Retina (tissue), 1 donor: ENCODE measurements around the gene CNIH4.
"Not testable (repeated sequence)": the region's sequence is repeated elsewhere in the genome, so short reads cannot be mapped to it uniquely, and the experiment has no call there.

Experiments used
- DNase-seq: peaks from one replicate; pipeline ENCODE4 v3.0.0-alpha.2; 2016

The CNIH4 gene

DNA sequence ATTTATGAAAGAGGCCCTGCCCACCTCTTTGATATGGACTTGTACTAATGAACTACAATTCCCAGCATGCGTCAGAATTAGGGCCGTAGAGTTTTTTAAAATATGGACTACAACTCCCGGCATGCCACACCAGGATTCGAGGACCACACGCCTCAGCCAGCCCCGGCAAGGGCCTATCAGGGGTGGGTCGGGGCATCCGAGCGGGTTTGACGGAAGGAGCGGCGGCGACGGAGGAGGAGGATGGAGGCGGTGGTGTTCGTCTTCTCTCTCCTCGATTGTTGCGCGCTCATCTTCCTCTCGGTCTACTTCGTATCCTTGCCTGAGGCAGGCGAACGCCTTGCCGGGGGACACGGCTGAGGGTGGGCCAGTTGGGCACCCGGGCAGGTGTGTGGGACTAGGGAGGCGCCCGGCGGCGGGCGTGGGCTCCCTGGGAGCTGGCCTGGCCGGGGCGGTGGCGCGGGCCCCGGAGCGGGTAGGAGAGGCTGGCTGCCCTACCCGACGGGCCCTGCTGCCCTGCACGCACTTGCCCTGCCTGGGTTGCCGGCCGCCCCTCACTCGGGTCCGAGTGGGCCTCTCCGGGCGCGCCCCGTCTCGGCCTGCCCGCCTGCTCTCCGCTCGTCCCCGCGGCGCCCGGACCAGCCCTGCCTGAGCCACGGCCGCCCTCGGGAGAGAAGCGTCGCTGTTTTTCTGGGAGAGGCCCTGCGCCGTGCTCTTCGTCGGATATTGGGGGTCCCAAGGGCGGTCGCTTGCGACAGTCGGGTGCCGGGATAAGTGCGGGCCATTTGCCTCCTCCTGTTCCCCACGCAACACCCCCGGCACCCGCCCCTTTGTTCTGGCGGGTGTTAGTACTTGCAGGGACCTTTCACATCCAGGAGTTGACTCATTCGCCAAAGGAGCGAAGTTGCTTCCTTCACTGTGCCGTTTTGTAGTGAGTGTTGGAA is at the start of gene CNIH4:
CNIH4 (plus strand) TSS at position 195 of the 941 bp plus-strand sequence; CDS start at position 241, 46 bp downstream.
- peak; percentile 95 for DNase-seq

DNA sequence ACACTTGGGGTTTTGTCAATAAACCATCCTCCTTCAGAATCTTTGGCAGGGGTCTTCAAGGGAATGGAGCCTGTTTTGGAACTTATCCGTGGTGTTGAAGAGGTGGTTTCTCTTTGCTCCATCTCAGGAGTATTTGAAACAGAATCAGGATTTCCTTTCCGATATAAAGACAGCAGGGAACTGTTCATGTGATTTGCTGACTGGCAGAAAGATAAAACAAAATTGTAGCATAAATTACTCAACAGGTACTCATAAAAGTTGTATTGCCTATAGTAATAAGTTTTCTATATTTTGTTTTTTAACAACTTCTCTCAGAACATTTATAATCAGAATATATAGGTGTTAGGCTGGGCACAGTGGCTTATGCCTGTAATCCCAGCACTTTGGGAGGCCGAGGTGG is 48.6 kb upstream of the CNIH4 start:
- no peak for DNase-seq

DNA sequence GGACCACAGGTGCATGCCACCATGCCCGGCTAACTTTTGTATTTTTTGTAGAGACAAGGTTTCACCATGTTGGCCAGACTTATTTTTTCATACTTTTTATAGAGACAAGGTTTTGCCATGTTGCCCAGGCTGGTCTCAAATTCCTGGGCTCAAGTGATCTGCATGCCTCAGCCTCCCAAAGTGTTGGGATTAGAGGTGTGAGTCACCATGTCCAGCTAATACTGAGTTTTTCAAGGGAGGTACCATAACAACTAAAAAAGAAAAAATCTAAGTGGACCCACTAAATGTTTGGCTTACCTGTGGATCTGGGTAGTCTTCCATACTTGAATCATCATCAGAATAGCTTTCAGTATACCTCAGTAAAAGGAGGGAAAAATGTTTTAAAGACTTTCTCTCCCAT is 45.2 kb upstream of the CNIH4 start:
- not testable (repeated sequence) for DNase-seq

DNA sequence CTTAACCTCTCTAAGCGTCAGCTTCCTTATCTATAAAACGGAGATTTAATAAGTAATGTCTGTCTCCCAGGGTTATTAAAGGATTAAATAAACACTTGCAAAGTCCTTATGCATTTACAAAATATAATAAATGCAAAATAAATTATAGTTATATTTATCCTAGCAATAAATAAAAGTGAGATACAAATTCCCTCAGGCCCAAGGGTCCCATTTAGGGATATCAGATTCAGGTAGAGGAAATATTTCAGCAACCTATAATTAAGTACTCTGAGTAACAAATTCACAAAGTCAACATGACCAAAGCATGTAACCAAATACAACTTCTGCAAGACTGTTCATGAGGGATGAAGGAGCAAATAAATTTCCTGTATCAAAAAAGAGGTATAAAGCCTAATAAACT is 44.7 kb upstream of the CNIH4 start:
- DNase-seq, result no peak

DNA sequence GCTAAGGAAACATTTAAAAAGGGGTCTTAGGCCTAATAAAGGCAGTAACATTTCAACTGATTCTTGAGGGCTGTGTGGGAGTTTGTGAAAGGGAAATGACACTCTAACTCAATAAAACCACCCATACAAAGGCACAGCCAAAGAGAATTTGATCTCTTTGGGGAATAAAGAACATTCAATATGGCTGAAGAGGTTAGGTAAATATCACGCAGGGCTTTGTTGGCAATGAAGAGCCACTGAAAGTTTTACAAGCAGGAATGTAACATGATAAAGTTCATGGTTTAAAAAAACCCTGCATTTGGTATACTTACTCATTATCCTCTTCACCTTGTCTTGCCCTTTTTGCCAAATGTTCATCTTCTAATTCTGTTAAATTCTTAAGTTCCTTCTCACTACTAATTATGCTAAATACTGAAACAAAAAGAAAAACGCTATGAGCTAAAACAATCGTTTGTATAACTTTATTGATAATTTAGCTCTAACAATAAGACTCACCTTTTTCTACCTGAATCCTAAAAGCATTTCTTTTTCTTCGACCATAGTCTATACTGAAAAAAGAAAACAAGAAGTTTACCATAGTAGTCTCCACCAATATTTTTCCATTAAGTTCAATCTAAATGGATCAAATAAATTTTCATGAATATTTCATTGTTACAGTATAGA is 39.2 kb upstream of the CNIH4 start:
- no peak for DNase-seq

DNA sequence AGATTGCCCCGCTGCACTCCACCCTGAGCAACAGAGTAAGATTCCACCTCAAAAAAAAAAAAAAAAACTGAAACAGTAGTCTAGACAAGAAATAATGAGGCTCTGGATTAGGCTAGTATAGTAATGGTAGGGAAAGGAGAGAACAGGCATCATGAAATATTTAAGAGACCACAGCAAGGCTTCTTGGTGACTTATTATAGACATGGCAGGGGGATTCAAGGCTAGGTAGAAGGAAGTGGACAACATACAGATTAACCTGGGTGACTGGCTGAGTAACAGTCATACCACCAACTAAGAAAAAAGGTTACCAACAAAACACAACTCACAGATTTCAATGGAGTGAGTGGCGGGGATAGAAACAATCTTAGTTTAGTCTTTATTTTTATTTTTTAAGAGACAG is 35.0 kb upstream of the CNIH4 start:
- DNase-seq, result no peak

DNA sequence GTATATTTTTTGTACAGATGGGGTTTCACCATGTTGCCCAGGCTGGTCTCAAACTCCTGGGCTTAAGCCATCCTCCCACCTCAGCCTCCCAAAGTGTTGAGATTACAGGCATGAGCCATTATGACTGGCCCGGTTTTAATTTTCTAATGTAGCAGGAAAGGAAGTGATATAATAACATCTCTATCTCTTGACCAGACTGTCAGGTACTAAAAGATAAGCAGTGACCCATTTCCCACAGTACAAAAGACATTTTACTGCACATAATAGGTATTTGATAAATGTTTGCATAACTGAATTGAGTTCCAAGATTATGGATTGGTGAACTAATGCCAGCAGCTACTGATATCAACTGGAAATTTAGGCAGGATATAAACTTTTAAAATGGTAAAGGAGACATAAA is 30.7 kb upstream of the CNIH4 start:
- DNase-seq, result no peak

DNA sequence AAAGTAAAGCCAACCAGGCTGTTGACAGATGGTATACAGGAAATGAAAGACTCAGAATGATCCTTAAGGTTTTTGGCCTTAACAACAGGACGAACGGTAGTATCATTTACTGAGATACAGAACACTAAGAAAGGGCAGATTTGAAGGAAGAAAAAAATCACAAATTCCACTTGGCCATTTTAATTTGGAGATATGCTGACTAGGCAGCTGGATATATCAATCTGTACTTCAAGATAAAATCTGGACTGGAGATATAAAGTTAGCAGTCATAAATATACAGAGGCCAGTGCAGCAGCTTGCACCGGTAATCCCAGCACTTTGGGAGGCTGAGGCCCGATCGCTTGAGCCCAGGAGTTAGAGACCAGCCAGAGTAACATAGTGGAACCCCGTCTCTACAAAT is 28.0 kb upstream of the CNIH4 start:
- DNase-seq, result no peak

DNA sequence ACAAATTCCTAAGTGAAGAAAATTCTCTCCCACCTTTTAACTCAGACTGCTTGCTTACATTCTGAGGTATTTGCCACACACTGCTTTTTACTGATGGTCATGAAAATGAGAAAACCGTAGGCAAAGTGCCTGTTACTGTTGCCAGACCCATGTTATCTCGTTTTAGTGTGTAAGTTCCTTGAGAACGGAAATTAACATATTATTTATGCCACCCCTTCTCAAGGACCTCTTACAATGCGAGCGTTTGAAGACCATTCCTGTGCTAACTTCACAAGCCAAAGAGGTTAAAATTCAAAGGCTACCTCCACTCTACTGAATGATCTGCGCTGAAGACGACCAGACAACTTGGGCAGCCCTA is 27.2 kb upstream of the CNIH4 start:
- no peak for DNase-seq

DNA sequence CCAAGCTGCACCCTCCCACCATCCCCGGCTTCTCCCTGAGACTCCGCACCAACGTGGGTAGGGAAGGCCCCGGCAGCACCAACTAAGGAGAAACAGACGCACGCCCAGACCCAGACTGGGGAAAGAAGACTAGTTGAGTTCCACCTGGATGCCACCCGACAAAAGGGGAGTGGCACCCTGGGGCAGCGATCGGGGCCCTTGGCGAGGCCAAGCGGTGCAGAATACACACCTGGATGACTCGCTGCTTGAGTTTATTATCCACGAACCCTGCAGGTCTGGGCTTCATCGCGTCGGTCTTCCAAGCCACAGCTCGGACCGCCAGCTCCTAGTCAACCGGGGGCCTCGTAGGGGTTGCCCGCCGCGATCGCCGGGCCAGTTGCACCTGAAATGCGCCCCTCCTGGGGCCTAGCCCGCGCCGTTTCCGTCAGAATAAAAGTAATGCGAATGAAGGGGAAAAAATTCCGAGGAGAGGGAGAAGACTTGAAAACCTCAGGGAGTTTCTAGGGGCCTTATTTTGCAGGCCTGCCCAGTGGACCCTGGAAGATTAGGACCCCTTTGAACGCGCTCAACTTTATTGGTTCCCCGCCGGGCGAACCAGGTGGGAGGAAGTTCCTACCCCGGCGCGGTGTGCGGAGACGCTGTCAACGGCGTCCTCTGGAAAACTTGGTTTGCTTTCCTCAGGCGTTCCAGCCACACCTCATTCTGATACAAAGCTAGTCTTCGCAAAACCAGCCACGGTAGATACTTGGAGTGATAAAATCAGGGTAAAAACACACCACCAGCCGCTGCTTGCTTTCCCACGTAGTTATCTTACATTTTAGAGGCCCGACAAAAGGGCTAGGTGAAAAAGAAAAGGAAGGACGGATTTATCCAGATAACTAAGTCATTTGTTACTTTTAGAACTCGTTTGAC is 26.6 kb upstream of the CNIH4 start, which contains the start of gene NVL:
NVL (minus strand) TSS at position 331 of the 912 bp plus-strand sequence; CDS start at position 286, 45 bp downstream.
- peak; percentile 99 for DNase-seq

DNA sequence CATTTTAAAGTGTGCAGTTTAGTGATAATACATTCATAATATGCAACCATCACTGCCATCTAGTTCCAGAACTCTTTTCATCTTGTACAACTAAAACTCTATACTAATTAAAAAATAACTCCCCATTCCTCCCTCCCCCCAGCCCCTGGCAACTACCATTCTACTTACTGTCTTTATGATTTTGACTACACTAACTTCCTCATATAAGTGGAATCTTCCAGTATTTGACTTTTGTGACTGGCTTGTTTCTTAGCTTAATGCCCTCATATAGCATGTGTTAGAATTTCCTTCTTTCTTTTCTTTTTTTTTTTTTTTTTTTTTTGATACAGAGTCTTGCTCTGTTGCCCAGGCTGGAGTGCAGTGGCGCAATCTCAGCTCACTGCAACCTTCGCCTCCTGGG is 25.4 kb upstream of the CNIH4 start:
- DNase-seq, result no peak

DNA sequence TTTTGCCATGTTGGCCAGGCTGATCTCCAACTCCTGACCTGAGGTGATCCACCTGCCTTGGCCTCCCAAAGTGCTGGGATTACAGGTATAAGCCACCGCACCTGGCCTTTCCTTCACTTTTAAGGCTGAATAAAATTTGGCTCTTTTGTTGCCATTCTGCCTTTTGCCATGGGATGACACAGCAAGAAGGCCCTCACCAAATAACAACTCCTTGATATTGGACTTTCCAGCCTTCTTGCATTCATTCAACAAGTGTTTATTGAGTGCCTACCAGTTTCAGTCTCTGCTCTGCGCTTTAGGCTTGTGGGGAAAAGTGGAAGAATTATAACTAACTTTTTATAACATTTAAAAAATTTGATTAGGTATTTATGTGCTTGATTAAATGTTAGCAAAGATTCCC is 24.9 kb upstream of the CNIH4 start:
- DNase-seq, result no peak

DNA sequence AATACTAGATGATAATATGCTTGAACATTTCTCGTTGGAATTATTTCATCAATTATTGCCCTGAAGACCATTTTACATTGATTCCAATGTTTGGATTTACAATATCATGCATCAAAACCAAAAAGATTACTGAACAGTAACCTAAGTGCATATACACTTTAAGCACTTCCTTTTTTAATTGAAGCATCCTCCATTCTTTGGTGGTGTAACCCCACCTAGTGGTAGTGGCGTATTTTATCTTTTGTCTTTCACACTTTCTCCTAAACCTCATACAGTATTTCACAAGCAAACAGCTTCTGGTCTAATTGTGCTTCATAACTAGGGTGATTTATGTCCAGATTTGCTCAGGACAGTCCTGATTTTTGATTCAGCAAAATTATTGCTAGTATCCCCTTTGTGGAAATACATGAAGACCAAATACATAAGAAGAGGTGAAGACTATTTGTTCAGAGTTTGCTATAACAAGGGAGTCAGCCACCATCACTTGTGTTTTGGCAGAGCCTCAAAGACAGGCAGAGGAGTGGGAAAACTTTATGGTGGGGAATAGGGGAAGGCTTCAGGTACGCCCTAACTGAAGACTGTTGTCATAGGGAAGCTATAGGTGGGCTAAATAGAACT is 23.3 kb upstream of the CNIH4 start:
- DNase-seq, result peak; percentile 49

DNA sequence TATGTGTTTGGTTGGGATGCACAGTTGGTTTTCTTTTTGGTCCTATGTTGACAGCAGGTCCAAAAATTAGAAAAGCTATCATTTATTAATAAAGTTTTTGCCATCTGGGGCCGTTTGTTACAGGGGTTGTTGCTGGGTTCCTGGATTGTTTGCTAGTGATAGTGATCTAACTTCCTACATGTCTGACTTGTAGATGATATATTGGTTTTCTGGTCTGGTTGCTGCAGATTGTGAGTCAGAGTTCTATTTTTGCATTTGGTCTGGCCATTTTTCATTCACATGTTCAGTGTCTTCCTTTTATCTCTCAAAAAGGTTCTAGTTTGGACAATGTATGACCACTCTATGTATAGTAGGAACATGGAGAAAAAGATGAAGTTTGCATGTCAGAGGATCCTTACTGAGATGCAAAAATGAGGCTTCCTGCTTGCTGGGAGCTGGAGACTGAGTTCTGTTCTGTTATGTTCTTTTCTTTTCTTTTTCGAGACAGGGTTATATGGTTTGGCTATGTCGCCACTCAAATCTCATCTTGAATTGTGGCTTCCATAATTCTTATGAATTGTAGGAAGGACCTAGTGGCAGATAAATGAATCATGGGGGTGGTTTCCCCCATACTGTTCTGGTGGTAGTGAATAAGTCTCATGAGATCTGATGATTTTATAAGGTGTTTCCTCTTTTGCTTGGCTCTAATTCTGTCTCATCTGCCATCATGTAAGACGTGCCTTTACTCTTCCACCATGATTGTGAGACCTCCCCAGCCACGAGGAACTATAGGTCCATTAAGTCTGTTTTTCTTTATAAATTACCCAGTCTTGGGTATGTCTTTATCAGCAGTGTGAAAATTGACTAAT is 22.5 kb upstream of the CNIH4 start:
- no peak for DNase-seq

DNA sequence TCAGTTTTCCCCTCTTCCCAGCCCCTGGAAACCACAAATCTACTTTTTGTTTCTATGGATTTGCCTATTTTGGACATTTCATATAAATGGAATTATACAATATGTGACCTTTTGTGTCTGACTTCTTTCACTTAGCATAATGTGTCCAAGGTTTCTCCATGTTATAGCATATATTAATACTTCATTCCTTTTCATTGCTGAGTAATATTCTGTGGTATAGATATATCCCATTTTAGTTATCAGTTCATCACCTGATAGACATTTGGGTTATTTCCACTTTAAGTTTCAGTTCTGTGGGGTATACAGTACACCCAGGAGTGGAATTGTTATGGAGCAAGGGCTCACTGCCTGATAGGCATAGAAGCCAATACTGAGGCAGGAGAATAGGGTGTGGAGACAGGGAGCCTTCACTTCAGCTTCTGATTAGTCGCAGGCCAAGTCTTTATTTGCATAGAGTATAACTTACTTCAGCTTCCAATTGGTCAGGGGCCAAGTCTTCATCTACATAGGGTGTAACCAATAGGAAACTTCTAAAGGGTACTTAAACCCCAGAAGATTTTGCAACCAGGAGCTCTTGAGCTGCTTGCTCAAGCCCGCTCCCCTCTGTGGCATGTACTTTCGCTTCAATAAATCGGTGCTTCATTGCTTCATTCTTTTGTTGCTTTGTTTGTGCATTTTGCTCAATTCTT is 18.4 kb upstream of the CNIH4 start:
- DNase-seq, result no peak

DNA sequence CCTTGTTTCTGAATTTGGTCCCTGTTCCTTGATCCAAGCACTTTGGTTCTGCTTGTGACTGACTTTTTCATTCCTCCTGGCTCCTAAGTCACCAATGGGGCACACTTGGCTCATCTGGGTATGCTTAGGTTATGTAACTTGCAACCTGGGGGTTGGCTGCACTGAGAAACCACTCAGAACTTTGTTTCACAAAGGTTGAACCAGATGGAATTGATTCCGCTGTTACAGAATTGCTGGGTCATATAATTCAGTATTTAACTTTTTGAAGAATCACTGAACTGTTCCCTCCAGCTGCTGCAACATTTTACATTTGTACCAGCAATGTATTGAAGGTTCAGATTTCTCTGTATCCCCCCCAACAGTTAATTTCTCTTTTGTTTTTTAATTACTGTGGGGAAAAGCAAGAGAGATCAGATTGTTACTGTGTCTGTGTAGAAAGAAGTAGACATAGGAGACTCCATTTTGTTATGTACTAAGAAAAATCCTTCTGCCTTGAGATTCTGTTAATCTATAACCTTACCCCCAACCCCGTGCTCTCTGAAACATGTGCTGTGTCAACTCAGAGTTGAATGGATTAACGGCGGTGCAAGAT is 17.1 kb upstream of the CNIH4 start:
- no peak for DNase-seq

DNA sequence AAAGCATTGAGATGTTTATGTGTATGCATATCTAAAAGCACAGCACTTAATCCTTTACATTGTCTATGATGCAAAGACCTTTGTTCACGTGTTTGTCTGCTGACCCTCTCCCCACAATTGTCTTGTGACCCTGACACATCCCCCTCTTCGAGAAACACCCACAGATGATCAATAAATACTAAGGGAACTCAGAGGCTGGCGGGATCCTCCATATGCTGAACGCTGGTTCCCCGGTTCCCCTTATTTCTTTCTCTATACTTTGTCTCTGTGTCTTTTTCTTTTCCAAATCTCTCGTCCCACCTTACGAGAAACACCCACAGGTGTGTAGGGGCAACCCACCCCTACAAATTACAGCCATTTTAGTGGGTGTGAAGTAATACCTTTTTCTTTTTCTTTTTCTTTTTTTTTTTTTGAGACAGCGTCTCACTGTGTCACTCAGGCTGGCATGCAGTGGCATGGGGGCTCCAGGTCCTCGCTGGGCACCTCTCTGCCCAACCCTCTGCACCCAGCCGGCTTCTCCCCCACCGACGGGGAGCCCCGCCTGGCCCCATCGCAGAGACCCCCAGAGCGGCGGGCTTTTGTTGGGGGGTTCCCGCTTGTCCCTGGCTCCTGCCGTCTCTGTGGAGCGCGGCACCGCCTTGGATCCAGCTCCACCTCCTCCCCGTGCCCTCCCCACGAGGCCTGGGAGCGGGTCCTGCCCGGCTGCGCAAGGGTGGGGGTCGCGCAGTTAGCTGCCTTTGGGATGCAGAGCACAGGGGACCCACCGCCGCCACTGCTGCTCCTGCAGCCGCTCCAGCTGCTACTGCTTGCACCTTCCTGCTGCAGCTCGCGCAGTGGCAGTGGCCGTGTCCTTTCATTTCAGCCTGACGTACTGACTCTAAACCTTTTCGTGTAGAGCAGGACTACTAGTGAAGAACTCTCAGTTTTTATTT is 16.0 kb upstream of the CNIH4 start:
- peak; percentile 63 for DNase-seq

DNA sequence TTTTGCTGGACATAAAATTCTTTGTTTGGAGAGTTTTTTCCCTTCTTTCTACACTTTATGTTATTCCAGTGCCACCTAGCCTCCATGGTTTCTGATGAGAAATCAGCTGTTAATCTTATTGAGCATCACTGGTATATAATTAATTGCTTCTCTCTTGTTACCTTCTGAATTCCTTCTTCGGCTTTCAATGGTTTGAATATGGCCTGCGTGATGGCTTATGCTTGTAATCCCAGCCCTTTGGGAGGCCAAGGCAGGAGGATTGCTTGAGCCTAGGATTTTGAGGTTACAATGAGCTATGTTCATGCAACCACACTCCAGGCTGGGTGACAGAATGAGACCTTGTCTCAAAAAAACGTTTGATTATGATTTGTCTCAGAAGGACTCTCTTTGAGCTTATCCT is 13.0 kb upstream of the CNIH4 start:
- DNase-seq, result no peak

DNA sequence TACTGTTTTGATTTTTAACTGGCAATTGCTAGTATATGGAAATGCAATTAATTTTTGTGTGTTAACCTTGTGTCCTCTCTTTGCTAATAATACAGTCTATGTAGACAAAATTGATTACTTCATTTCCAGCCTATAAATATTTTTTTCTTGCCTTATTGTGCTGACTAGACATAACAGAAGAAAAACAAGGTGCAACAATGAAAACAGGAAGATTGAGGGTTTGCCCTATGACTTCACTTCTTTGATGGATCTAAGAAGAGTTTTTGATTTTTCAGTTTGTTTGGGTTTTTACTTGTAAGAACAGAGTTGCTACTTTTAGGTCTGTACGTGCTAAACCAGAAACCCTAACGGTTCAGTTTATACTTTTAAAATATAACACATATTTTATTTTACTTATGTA is 8.5 kb upstream of the CNIH4 start:
- no peak for DNase-seq
